Heart right ventricle (tissue), 16 donors: ENCODE data around the gene FAXC. TPM values are rescaled to one million over a fixed set of nuclear protein-coding genes. Genes with fewer than 3 reads are reported as not detected.

Experiments used
- ATAC-seq, 8 donors: fragments of 200-7000 bp; cut with Tn5 transposase; one replicate each; pipeline ENCODE4 v1.9.1; 2020; ENCODE audit warnings: mild to moderate bottlenecking in 8 of 8, moderate library complexity in 8 of 8, moderate number of reproducible peaks in 1 of 8
- DNase-seq, 2 donors: peaks; one replicate each; pipeline ENCODE4 v3.0.0-alpha.2; 2020
- H3K27ac ChIP-seq, 10 donors: fragments of 200-600 bp; sonication (generic) in 2 of 10; one replicate each; pipeline versions ENCODE4 v1.5.0 to v1.8.0; 2020 to 2022; ENCODE audit warnings: mild to moderate bottlenecking in 3 of 10
- H3K27me3 ChIP-seq, 7 donors: fragments of 200-600 bp; one replicate each; pipeline ENCODE4 v1.8.0; 2021 to 2022; ENCODE audit warnings: mild to moderate bottlenecking in 2 of 7
- H3K36me3 ChIP-seq, 9 donors: fragments of 200-600 bp; sonication (generic) in 1 of 9; one replicate each; pipeline versions ENCODE4 v1.5.0 to v1.8.0; 2020 to 2022; ENCODE audit warnings: mild to moderate bottlenecking in 2 of 9
- H3K4me1 ChIP-seq, 9 donors: fragments of 200-600 bp; sonication (generic) in 1 of 9; one replicate each; pipeline versions ENCODE4 v1.5.0 to v1.8.0; 2020 to 2022; ENCODE audit warnings: mild to moderate bottlenecking in 4 of 9
- H3K4me3 ChIP-seq, 10 donors: fragments of 200-600 bp; sonication (generic) in 2 of 10; one replicate each; pipeline versions ENCODE4 v1.5.0 to v1.8.0; 2020 to 2022; ENCODE audit warnings: mild to moderate bottlenecking in 7 of 10, moderate library complexity in 2 of 10
- H3K9me3 ChIP-seq, 11 donors: fragments of 200-600 bp in 10 of 11; sonication (generic) in 2 of 11; one replicate each; pipeline versions ENCODE4 v1.5.0 to v1.8.0; 2013 to 2022; ENCODE audit warnings: mild to moderate bottlenecking in 2 of 11, control low read depth in 1 of 11, moderate library complexity in 1 of 11
- WGBS, 2 donors: extraction: QIAGEN DNeasy Blood & Tissue Kit; methylation state at CpG; one replicate each; pipeline ENCODE4 v1.1.7; 2013; ENCODE audit warnings: inconsistent platforms in 1 of 2; 5-methylcytosine and 5-hydroxymethylcytosine counted together
- intact Hi-C, 10 donors: fragments of 100-400 bp; cut with DNase I; formaldehyde crosslinking; loops; one replicate each; pipeline versions ENCODE4 v1.11.1 to v1.14.2; 2022
- polyA plus RNA-seq, 2 donors: library from polyadenylated mRNA; stranded (reverse); fragments of 200-250 nt; gene quantifications; one replicate each; pipeline ENCODE4 v1.2.3, GENCODE V29; 2013
- total RNA-seq, 10 donors: library from RNA; stranded (reverse); fragmentation: NEBNext Ultra II Directional in 3 of 10; extraction: Animal tissue kit (Norgen Biotek cat#: 25700) in 3 of 10; gene quantifications; one replicate each; pipeline versions ENCODE4 v1.2.1 to v1.2.4, GENCODE V29; 2021 to 2023
- TF ChIP-seq, protein P1 (sequence below), 9 donors: fragments of 200-600 bp; sonication (generic) in 2 of 9; IDR thresholded peaks; one replicate each; pipeline versions ENCODE4 v1.5.0 to v1.8.0; 2021 to 2022; ENCODE audit warnings: antibody characterized with exemption in 9 of 9, mild to moderate bottlenecking in 5 of 9, moderate library complexity in 1 of 9
- donor health status: Arrhythmogenic right ventricular cardiomyopathy.
- donor health status: ischemic (EF 13 %, LVEDD 7.1; RV severe dilation, severe dysfunction).
- donor health status: healthy with polysubstance abuse.
- donor health status: DM: no; HTN: yes; CAD: no.
- donor health status: DM: no; HTN: no; CAD: no.
- donor health status: ischemic (EF 25% LVEDD 6.9; RV normal size, moderate dysfunction).
- donor health status: ischemic (EF 25% LVEDD 5.7; RV mildly dilated, moderate dysfunction).
- donor health status: healthy.
- donor health status: DM: yes; HTN: yes; CAD: no.
- donor health status: Ischemic cardiomyopathy.
- donor health status: ischemic (EF 35%, LVEDD 5.7; RV mildly dilated, moderate dysfunction).
- donor health status: nonischemic (EF 11% LVEDD 7.7; RV severe dilation, severe dysfunction).
- donor health status: DM: yes; HTN: yes; CAD: no.
- donor health status: PGD.
- donor health status: ischemic (EF 29% LVEDD 5.4; RV normal size, mild dysfunction).
- donor health status: nonischemic (EF 23%, LVEDD 6.1; RV moderate dilation, normal function).

Gene FAXC
- total and polyA plus RNA-seq, 12 donors = 0.07 to 1.3 (median 0.36) TPM; not detected in 5

DNA sequence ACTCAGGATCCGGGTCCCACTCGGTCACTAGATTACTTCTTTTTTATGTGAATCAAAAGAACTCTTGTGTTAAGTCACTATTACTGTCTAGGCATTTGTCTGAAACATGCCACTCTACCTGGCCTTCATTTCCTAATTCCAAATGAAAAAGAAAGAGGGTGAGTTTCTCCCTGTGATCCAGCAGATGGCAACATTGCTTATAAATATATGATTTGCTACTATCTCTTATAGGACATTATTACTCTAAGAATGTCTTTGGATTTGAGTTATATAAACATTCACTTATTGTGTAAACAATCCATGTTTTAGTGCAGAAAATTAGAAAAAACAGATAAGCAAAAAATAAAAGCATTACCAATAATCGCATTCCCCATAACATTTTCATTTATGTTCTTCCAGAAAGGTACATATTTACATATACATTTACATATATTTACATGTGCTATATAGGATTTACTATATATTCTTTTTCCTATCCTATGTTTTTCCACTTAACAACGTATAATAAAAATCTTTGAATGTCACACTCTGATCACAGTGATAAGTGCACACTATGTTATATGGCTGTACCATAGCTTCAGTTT lies 66.9 kb downstream of the FAXC start:
- ATAC-seq = no peak

DNA sequence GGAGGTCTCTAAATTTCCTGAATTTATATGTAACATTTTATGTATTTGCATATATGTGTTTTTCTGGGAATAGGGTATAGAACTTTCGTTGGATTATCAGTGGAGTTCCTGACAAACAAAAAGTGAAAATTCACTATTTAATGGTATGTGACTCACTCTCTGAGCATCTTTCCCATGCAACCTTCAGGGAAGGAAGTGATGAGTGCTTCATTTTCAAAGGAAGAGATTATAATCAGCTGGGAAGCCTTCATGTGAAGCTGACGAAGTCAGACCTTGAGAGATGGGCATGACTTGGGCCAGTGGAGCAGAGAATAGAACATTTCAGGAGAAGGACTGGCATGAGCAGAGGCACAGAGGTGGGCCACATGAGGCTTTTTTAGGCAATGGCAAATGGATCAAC lies 72.7 kb downstream of the FAXC start:
- Histone ChIP-seq H3K36me3 (no peaks in the 10 kb centered on the region), H3K9me3 (no peaks in the 10 kb centered on the region), H3K4me3 (no peak overlapping the region), H3K27ac (no peak overlapping the region), H3K27me3 (peaks cover 0 to 8% (median 0%) of the 10 kb centered on the region in 7 donors), H3K4me1 (no peaks in the 10 kb centered on the region)
- DNase-seq (no peak), ATAC-seq (no peak)
- intact Hi-C loops = no loop called here
- TF ChIP-seq, protein P1, sequence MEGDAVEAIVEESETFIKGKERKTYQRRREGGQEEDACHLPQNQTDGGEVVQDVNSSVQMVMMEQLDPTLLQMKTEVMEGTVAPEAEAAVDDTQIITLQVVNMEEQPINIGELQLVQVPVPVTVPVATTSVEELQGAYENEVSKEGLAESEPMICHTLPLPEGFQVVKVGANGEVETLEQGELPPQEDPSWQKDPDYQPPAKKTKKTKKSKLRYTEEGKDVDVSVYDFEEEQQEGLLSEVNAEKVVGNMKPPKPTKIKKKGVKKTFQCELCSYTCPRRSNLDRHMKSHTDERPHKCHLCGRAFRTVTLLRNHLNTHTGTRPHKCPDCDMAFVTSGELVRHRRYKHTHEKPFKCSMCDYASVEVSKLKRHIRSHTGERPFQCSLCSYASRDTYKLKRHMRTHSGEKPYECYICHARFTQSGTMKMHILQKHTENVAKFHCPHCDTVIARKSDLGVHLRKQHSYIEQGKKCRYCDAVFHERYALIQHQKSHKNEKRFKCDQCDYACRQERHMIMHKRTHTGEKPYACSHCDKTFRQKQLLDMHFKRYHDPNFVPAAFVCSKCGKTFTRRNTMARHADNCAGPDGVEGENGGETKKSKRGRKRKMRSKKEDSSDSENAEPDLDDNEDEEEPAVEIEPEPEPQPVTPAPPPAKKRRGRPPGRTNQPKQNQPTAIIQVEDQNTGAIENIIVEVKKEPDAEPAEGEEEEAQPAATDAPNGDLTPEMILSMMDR (IDR thresholded peaks at IDR 0.05) = no peak
- WGBS, 2 donors = 43 to 52% methylated on average over 2 of the region's 2 CpGs

More for the DNA sequence above, 66.9 kb downstream of the FAXC start:
- H3K9me3 ChIP-seq = no peaks in the 10 kb centered on the region
- H3K27ac ChIP-seq = no peak overlapping the region
- TF ChIP-seq, protein P1 (IDR thresholded peaks at IDR 0.05) = peak in 6 of 9 donors; percentile 25 to 46 (median 36)
- intact Hi-C loops = no loop called here
- H3K36me3 ChIP-seq = no peaks in the 10 kb centered on the region
- no peaks in the 10 kb centered on the region for H3K4me1 ChIP-seq
- WGBS, 2 donors = 72 to 75% methylated on average over 4 of the region's 4 CpGs
- no peak overlapping the region for H3K4me3 ChIP-seq
- H3K27me3 ChIP-seq = no peaks in the 10 kb centered on the region
- no peak for DNase-seq

DNA sequence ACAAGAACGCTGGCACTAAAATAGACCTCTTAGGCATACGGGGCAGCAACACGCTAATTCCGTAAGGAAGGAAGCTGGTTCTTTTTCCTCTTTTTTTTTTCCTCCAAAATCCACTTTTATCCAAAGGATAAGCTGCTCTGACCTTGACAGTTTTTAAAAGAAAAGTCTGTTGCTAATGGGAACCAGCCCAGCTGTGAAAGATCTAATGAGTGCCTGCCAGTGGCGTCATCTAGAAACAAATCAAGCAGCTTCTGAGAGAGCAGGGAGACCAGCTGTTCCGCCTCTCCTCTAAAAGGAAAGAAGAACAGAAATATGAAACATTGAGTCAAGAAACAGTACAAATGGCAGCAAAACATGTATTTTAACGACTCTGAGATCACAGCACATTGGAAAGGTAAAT lies 78.6 kb downstream of the FAXC start:
- Histone ChIP-seq H3K36me3 (no peaks in the 10 kb centered on the region), H3K4me3 (no peak overlapping the region), H3K27me3 (peaks cover 0 to 4% (median 0%) of the 10 kb centered on the region in 7 donors), H3K4me1 (no peaks in the 10 kb centered on the region), H3K27ac (no peak overlapping the region), H3K9me3 (peaks cover 0 to 14% (median 0%) of the 10 kb centered on the region in 11 donors)
- TF ChIP-seq, protein P1 (IDR thresholded peaks at IDR 0.05) = no peak
- DNase-seq (no peak), ATAC-seq (no peak)
- WGBS, 2 donors = 69 to 71% methylated on average over 7 of the region's 7 CpGs
- intact Hi-C loops = no loop called here

DNA sequence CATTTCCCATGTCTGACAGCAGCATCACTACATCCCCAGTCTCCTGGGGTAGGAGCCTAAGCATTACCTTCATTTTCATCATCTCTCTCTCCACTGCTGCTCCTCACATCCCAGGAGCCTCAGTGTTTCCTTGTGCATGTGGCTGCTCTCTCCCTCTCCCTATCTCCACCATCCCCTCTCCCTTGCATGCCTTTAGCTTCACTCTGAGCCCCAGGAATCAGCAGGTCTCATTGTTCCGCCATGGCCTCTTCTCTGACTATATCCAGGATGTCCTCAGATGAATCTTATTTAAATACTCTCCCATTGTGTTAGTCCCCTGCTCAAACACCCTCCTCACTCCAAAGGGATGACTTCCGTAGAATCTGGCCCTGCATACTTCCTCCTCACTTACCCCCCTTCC lies 79.4 kb downstream of the FAXC start:
- H3K9me3 ChIP-seq = peaks cover 0 to 14% (median 0%) of the 10 kb centered on the region in 11 donors
- peaks cover 0 to 4% (median 0%) of the 10 kb centered on the region in 7 donors for H3K27me3 ChIP-seq
- intact Hi-C loops = no loop called here
- no peaks in the 10 kb centered on the region for H3K36me3 ChIP-seq
- H3K4me3 ChIP-seq = no peak overlapping the region
- DNase-seq (no peak), ATAC-seq (no peak)
- TF ChIP-seq, protein P1 (IDR thresholded peaks at IDR 0.05) = no peak
- H3K27ac ChIP-seq = no peak overlapping the region
- no peaks in the 10 kb centered on the region for H3K4me1 ChIP-seq
- WGBS, 2 donors = 67 to 80% methylated on average over 2 of the region's 2 CpGs
